CD4-positive, alpha-beta T cell (primary cell): ENCODE data around the gene EIF2A. TPM values are rescaled to one million over a fixed set of nuclear protein-coding genes. Genes with fewer than 3 reads are reported as not detected.

ENCODE experiments used
- ATAC-seq: fragments of 200-7000 bp; cut with Tn5 transposase; one replicate; pipeline ENCODE4 v1.10.0; 2022; ENCODE audit warnings: mild to moderate bottlenecking; ENCODE audit not compliant: poor library complexity
- CTCF ChIA-PET: fragments of 350-600 bp; sonication (Branson Sonifier 250); formaldehyde crosslinking; loops from one replicate; lab custom pipeline; 2021; ENCODE audit warnings: antibody characterized with exemption, inconsistent platforms; lab: Charles Lee
- POLR2A ChIA-PET: fragments of 350-600 bp; sonication (Branson Sonifier 250); formaldehyde crosslinking; loops from one replicate; lab custom pipeline; 2021; ENCODE audit warnings: antibody characterized with exemption, inconsistent platforms; lab: Charles Lee
- DNase-seq, 14 experiments: peaks; one replicate each; pipeline ENCODE4 v3.0.0-alpha.2; 2013 to 2020; ENCODE audit warnings: mixed read lengths in 2 of 14
- H3K27ac ChIP-seq, 2 donors: one replicate each; pipeline versions ENCODE4 v1.5.1 to v1.7.0; 2013; ENCODE audit warnings: low read length in 2 of 2, low read depth in 1 of 2, mild to moderate bottlenecking in 1 of 2
- H3K27me3 ChIP-seq, 2 experiments: 1 replicate in 1 of 2; 2 replicates in 1 of 2; pipeline versions ENCODE4 v1.6.1 to v1.7.0; 2013; ENCODE audit warnings: low read length in 2 of 2, control low read depth in 1 of 2, mild to moderate bottlenecking in 1 of 2, moderate library complexity in 1 of 2; ENCODE audit not compliant: insufficient read depth in 2 of 2, control insufficient read depth in 1 of 2
- H3K36me3 ChIP-seq: one replicate; pipeline ENCODE4 v1.6.1; 2013; ENCODE audit warnings: low read length, control low read depth; ENCODE audit not compliant: insufficient read depth
- H3K4me1 ChIP-seq: one replicate; pipeline ENCODE4 v1.6.1; 2013; ENCODE audit warnings: low read length, control low read depth; ENCODE audit not compliant: insufficient read depth
- H3K4me3 ChIP-seq: one replicate; pipeline ENCODE4 v1.5.1; 2013; ENCODE audit warnings: mild to moderate bottlenecking, low read length, moderate library complexity
- H3K9me3 ChIP-seq, 2 experiments: 1 replicate in 1 of 2; 2 replicates in 1 of 2; pipeline versions ENCODE4 v1.6.1 to v1.7.0; 2013; ENCODE audit warnings: low read length in 2 of 2, mild to moderate bottlenecking in 2 of 2, control low read depth in 1 of 2, moderate library complexity in 1 of 2; ENCODE audit not compliant: control insufficient read depth in 1 of 2, insufficient read depth in 1 of 2
- H3K27ac Mint-ChIP-seq: one replicate; pipeline ENCODE4 v1.8.0; 2020; ENCODE audit warnings: mixed read lengths
- H3K27me3 Mint-ChIP-seq: one replicate; pipeline ENCODE4 v1.8.0; 2021; ENCODE audit warnings: mixed read lengths
- H3K36me3 Mint-ChIP-seq: one replicate; pipeline ENCODE4 v1.8.0; 2021; ENCODE audit warnings: low read depth, mixed read lengths
- H3K4me1 Mint-ChIP-seq: one replicate; pipeline ENCODE4 v1.8.0; 2021; ENCODE audit warnings: low read depth, mixed read lengths
- H3K4me3 Mint-ChIP-seq: one replicate; pipeline ENCODE4 v1.8.0; 2020; ENCODE audit warnings: mild to moderate bottlenecking, mixed read lengths
- H3K9me3 Mint-ChIP-seq: one replicate; pipeline ENCODE4 v1.8.0; 2020; ENCODE audit warnings: mixed read lengths
- intact Hi-C, 2 experiments: fragments of 100-400 bp; cut with DNase I in 1 of 2; cut with micrococcal nuclease in 1 of 2; formaldehyde crosslinking; loops; one replicate each; pipeline versions ENCODE4 v1.15.1 to v1.9.0; 2023 to 2025; cut with DNase I, micrococcal nuclease
- total RNA-seq, 174 experiments: library from RNA in 2 of 174; stranded (reverse) in 2 of 174; gene quantifications; one replicate each; pipeline ENCODE4 v1.2.3 and lab custom pipeline; 2021 to 2026
- TF ChIP-seq, protein P1 (sequence below): fragments of 200-600 bp; IDR thresholded peaks from one replicate; pipeline ENCODE4 v1.8.0; 2022; ENCODE audit warnings: antibody characterized with exemption, mild to moderate bottlenecking

Gene EIF2A
- total RNA-seq, 2 experiments from 2014 or later: 115 to 122 TPM

DNA sequence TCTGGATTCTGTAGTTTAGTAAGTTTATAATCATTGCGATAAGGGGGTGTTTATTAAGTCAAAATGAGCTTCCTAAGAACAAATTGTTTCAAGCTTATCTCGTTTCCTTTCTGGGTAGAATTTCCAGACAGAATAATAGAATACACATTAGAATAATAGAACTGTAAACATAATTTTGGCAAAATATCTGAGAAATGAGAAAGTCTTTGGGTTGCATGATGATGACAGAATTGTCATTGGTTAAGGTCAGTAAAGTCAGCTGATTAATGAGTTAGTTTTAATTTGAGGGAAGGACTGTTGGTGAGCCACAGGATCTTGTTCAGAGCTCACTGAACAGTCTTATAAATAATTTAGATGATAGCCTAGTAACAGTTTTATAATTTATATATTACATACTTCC lies 10.2 kb downstream of the EIF2A start:
- ChIA-PET CTCF (no interaction called here), POLR2A (interaction anchor here (0.6 to 1.6 kb wide), 4 partner anchors 10 to 63 kb away, joined by 3 to 6 read pairs (median 4); partner anchors contain the start of genes EIF2A, SELENOT and SERP1)
- DNase-seq (no peak), ATAC-seq (no peak)
- intact Hi-C loops: no loop called here
- Mint-ChIP-seq H3K27ac (no peak overlapping the region), H3K4me3 (no peak overlapping the region), H3K9me3 (no peaks in the 10 kb centered on the region), H3K4me1 (peaks cover 42% of the 10 kb centered on the region), H3K27me3 (no peaks in the 10 kb centered on the region), H3K36me3 (peaks cover 77% of the 10 kb centered on the region)
- no peaks in the 10 kb centered on the region for H3K27me3 ChIP-seq
- H3K9me3 ChIP-seq: no peaks in the 10 kb centered on the region
- peaks cover 71% of the 10 kb centered on the region for H3K36me3 ChIP-seq
- H3K27ac ChIP-seq: no peak overlapping the region
- TF ChIP-seq, protein P1, sequence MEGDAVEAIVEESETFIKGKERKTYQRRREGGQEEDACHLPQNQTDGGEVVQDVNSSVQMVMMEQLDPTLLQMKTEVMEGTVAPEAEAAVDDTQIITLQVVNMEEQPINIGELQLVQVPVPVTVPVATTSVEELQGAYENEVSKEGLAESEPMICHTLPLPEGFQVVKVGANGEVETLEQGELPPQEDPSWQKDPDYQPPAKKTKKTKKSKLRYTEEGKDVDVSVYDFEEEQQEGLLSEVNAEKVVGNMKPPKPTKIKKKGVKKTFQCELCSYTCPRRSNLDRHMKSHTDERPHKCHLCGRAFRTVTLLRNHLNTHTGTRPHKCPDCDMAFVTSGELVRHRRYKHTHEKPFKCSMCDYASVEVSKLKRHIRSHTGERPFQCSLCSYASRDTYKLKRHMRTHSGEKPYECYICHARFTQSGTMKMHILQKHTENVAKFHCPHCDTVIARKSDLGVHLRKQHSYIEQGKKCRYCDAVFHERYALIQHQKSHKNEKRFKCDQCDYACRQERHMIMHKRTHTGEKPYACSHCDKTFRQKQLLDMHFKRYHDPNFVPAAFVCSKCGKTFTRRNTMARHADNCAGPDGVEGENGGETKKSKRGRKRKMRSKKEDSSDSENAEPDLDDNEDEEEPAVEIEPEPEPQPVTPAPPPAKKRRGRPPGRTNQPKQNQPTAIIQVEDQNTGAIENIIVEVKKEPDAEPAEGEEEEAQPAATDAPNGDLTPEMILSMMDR: no peak
- no peak overlapping the region for H3K4me3 ChIP-seq
- H3K4me1 ChIP-seq: peaks cover 3% of the 10 kb centered on the region

DNA sequence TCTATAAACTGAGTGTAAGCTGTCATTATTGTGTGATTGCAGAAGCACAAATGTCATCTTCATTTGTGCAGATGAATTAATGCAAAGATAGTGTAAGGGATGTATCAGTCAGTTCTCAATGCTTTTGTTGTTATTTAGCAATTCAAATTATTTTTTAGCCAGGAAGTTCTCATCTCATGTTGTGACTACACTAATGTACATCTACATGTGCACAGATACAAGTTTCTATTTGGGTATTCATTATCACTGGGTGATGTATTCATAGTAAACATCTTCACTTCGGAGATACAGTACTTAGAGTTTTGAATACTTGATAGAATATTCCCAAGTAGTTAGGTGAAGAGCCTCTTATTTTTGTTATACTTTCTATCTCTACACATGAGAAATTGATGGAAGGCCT lies 11.1 kb downstream of the EIF2A start:
- peaks cover 67% of the 10 kb centered on the region for H3K36me3 ChIP-seq
- H3K4me1 ChIP-seq: peaks cover 3% of the 10 kb centered on the region
- H3K9me3 ChIP-seq: no peaks in the 10 kb centered on the region
- intact Hi-C loops: no loop called here
- H3K4me3 ChIP-seq: no peak overlapping the region
- DNase-seq (no peak), ATAC-seq (no peak)
- Mint-ChIP-seq H3K9me3 (no peaks in the 10 kb centered on the region), H3K36me3 (peaks cover 77% of the 10 kb centered on the region), H3K27me3 (no peaks in the 10 kb centered on the region), H3K27ac (no peak overlapping the region), H3K4me3 (no peak overlapping the region), H3K4me1 (peaks cover 38% of the 10 kb centered on the region)
- TF ChIP-seq, protein P1: no peak
- H3K27ac ChIP-seq: no peak overlapping the region
- no peaks in the 10 kb centered on the region for H3K27me3 ChIP-seq
- CTCF ChIA-PET: no interaction called here
- POLR2A ChIA-PET: interaction anchor here (1.6 kb wide), 1 partner anchor 45 kb away, joined by 6 read pairs; the partner anchor contains the start of gene SELENOT

DNA sequence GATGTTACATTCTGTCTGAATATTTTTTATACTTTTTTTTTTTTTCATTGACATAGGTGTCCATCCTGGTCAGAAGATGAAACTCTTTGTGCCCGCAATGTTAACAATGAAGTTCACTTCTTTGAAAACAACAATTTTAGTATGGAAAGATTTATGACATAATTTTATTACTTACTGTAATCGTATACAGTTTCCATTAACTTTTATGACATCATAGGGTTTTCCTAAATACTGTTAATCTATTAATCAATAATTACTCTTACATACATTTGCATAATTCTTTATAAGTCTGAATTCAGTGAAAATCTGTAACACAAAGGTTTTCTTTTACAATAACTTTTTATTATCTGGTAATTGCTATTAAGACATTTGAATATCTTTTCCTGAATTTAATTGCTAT lies 17.7 kb downstream of the EIF2A start:
- DNase-seq (no peak), ATAC-seq (no peak)
- Histone ChIP-seq H3K27ac (no peak overlapping the region), H3K36me3 (peaks cover 62% of the 10 kb centered on the region), H3K27me3 (no peaks in the 10 kb centered on the region), H3K4me1 (no peaks in the 10 kb centered on the region), H3K9me3 (no peaks in the 10 kb centered on the region), H3K4me3 (no peak overlapping the region)
- intact Hi-C loops: no loop called here
- H3K9me3 Mint-ChIP-seq: no peaks in the 10 kb centered on the region
- peaks cover 71% of the 10 kb centered on the region for H3K36me3 Mint-ChIP-seq
- H3K27ac Mint-ChIP-seq: no peak overlapping the region
- CTCF ChIA-PET: no interaction called here
- H3K4me3 Mint-ChIP-seq: no peak overlapping the region
- peaks cover 4% of the 10 kb centered on the region for H3K4me1 Mint-ChIP-seq
- TF ChIP-seq, protein P1: no peak
- H3K27me3 Mint-ChIP-seq: no peaks in the 10 kb centered on the region
- POLR2A ChIA-PET: interaction anchor here (1.6 kb wide), 1 partner anchor 39 kb away, joined by 3 read pairs; the partner anchor contains the start of gene SELENOT
